OCI-LY3 (cell line): ENCODE measurements around the gene C1QTNF9.

ENCODE experiments used
- EZH2phosphoT487 ChIP-seq: fragments of 200-600 bp; shearing (Covaris generic); IDR thresholded peaks from 2 replicates; pipeline ENCODE4 v1.6.1; 2018; ENCODE audit warnings: antibody characterized with exemption, mixed run types, low read depth
- TF ChIP-seq, protein P1 (sequence below): fragments of 200-600, 300-600 bp; sonication (generic); IDR thresholded peaks from 2 replicates; pipeline ENCODE4 v1.5.1; 2014; ENCODE audit warnings: antibody characterized with exemption, low read length, low read depth

GRCh38 chr13:24290280-24290932 lies 19.0 kb upstream of the C1QTNF9 start:
- TF ChIP-seq, protein P1, sequence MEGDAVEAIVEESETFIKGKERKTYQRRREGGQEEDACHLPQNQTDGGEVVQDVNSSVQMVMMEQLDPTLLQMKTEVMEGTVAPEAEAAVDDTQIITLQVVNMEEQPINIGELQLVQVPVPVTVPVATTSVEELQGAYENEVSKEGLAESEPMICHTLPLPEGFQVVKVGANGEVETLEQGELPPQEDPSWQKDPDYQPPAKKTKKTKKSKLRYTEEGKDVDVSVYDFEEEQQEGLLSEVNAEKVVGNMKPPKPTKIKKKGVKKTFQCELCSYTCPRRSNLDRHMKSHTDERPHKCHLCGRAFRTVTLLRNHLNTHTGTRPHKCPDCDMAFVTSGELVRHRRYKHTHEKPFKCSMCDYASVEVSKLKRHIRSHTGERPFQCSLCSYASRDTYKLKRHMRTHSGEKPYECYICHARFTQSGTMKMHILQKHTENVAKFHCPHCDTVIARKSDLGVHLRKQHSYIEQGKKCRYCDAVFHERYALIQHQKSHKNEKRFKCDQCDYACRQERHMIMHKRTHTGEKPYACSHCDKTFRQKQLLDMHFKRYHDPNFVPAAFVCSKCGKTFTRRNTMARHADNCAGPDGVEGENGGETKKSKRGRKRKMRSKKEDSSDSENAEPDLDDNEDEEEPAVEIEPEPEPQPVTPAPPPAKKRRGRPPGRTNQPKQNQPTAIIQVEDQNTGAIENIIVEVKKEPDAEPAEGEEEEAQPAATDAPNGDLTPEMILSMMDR: no peak
- no peak for TF ChIP-seq EZH2phosphoT487
